SK-N-SH treated with all-trans-retinoic acid at 6 μM for 48 hours (cell line): ENCODE measurements around the gene RFX3.

Experiments used
- ATAC-seq: fragments of 200-7000 bp; cut with Tn5 transposase; 3 replicates; pipeline ENCODE4 v1.9.1; 2020; ENCODE audit warnings: mild to moderate bottlenecking, moderate library complexity
- ARNTL ChIP-seq: fragments of 450-650 bp; formaldehyde crosslinking; IDR thresholded peaks from 2 replicates; pipeline ENCODE4 v1.5.0; 2020; ENCODE audit warnings: low read depth, mild to moderate bottlenecking, moderate library complexity, borderline replicate concordance
- BACH2 ChIP-seq: fragments of 250-450 bp; sonication (Bioruptor Pico); IDR thresholded peaks from 2 replicates; pipeline ENCODE4 v1.9.0; 2021; ENCODE audit warnings: mild to moderate bottlenecking, borderline replicate concordance
- CREB5 ChIP-seq: fragments of 250-450 bp; sonication (Bioruptor Pico); IDR thresholded peaks from 2 replicates; pipeline ENCODE4 v1.5.1; 2020; ENCODE audit warnings: low read depth, mild to moderate bottlenecking, moderate library complexity
- CSDC2 ChIP-seq: fragments of 250-450 bp; sonication (Bioruptor Pico); IDR thresholded peaks from 2 replicates; pipeline ENCODE4 v1.5.0; 2020; ENCODE audit warnings: mild to moderate bottlenecking, moderate library complexity
- CSRNP3 ChIP-seq: fragments of 250-450 bp; sonication (Bioruptor Pico); IDR thresholded peaks from 2 replicates; pipeline ENCODE4 v1.5.1; 2021; ENCODE audit warnings: mild to moderate bottlenecking, moderate library complexity
- ESRRG ChIP-seq: fragments of 250-450 bp; sonication (Bioruptor Pico); IDR thresholded peaks from 2 replicates; pipeline ENCODE4 v1.6.1; 2021; ENCODE audit warnings: mild to moderate bottlenecking
- ISL1 ChIP-seq: fragments of 250-450 bp; sonication (Bioruptor Pico); IDR thresholded peaks from 2 replicates; pipeline ENCODE4 v2.1.2; 2022; ENCODE audit warnings: mild to moderate bottlenecking, moderate library complexity
- OSR1 ChIP-seq: fragments of 250-450 bp; sonication (Bioruptor Pico); IDR thresholded peaks from 2 replicates; pipeline ENCODE4 v1.8.0; 2022; ENCODE audit warnings: moderate library complexity, mild to moderate bottlenecking, inconsistent platforms
- PATZ1 ChIP-seq: fragments of 250-450 bp; sonication (Bioruptor Pico); IDR thresholded peaks from 2 replicates; pipeline ENCODE4 v1.8.0; 2020; ENCODE audit warnings: mild to moderate bottlenecking, moderate library complexity, borderline replicate concordance
- PPARA ChIP-seq: fragments of 250-450 bp; sonication (Bioruptor Pico); IDR thresholded peaks from 2 replicates; pipeline ENCODE4 v1.5.0; 2020; ENCODE audit warnings: mild to moderate bottlenecking, borderline replicate concordance
- RARB ChIP-seq: fragments of 250-450 bp; sonication (Bioruptor Pico); IDR thresholded peaks from 2 replicates; pipeline ENCODE4 v1.8.0; 2021; ENCODE audit warnings: mild to moderate bottlenecking, moderate library complexity
- SNAI2 ChIP-seq: fragments of 250-450 bp; sonication (Bioruptor Pico); IDR thresholded peaks from 2 replicates; pipeline ENCODE4 v1.5.0; 2020; ENCODE audit warnings: mild to moderate bottlenecking, moderate library complexity
- TCF4 ChIP-seq: fragments of 250-450 bp; sonication (Bioruptor Pico); IDR thresholded peaks from 2 replicates; pipeline ENCODE4 v1.8.0; 2021; ENCODE audit warnings: mild to moderate bottlenecking, moderate library complexity, borderline replicate concordance
- TOX ChIP-seq: fragments of 250-450 bp; sonication (Bioruptor Pico); IDR thresholded peaks from 2 replicates; pipeline ENCODE4 v1.8.0; 2021; ENCODE audit warnings: mild to moderate bottlenecking, moderate library complexity, borderline replicate concordance
- TSHZ2 ChIP-seq: fragments of 250-450 bp; sonication (Bioruptor Pico); IDR thresholded peaks from 2 replicates; pipeline ENCODE4 v1.5.0; 2020; ENCODE audit warnings: mild to moderate bottlenecking, moderate library complexity
- ZFP3 ChIP-seq: fragments of 250-450 bp; sonication (Bioruptor Pico); IDR thresholded peaks from 2 replicates; pipeline ENCODE4 v1.5.0; 2020; ENCODE audit warnings: mild to moderate bottlenecking, moderate library complexity
- ZFP30 ChIP-seq: fragments of 450-650 bp; formaldehyde crosslinking; IDR thresholded peaks from 2 replicates; pipeline ENCODE4 v1.5.0; 2022; ENCODE audit warnings: mild to moderate bottlenecking, moderate library complexity
- ZNF565 ChIP-seq: fragments of 450-650 bp; formaldehyde crosslinking; conservative IDR thresholded peaks from 2 replicates; pipeline ENCODE4 v1.5.0; 2020; ENCODE audit warnings: low read depth, mild to moderate bottlenecking, moderate library complexity
- ZNF70 ChIP-seq: fragments of 450-650 bp; formaldehyde crosslinking; IDR thresholded peaks from 2 replicates; pipeline ENCODE4 v1.5.0; 2020; ENCODE audit warnings: mild to moderate bottlenecking, moderate library complexity
- ZNF8 ChIP-seq: fragments of 450-650 bp; formaldehyde crosslinking; IDR thresholded peaks from 2 replicates; pipeline ENCODE4 v1.5.0; 2020; ENCODE audit warnings: mild to moderate bottlenecking, moderate library complexity

Gene RFX3

GRCh38 chr9:3525096-3525835 is 535 bp downstream of the RFX3 start:
- TF ChIP-seq CREB5 (CRISPR knock-in tag) (no peak), ZFP3 (CRISPR knock-in tag) (no peak), PPARA (CRISPR knock-in tag) (no peak), ZFP30 (CRISPR knock-in tag) (no peak), CSRNP3 (CRISPR knock-in tag) (no peak), ZNF8 (CRISPR knock-in tag) (no peak), OSR1 (CRISPR knock-in tag) (no peak), ZNF565 (CRISPR knock-in tag) (no peak), ARNTL (CRISPR knock-in tag) (no peak), TCF4 (no peak), TSHZ2 (no peak), ISL1 (no peak), TOX (CRISPR knock-in tag) (no peak), PATZ1 (no peak), BACH2 (CRISPR knock-in tag) (no peak), RARB (CRISPR knock-in tag) (no peak)
- peak; percentile 18 for ATAC-seq

- ATAC-seq = no peak
Measured at GRCh38 chr9:3521966-3522365, 3.8 kb downstream of the RFX3 start.

More at GRCh38 chr9:3521966-3522365, 3.8 kb downstream of the RFX3 start:
- TF ChIP-seq TOX (CRISPR knock-in tag) = no peak
- TF ChIP-seq TSHZ2 = no peak
- no peak for TF ChIP-seq BACH2 (CRISPR knock-in tag)
- TF ChIP-seq RARB (CRISPR knock-in tag) = no peak
- no peak for TF ChIP-seq CSRNP3 (CRISPR knock-in tag)
- TF ChIP-seq PATZ1 = no peak
- TF ChIP-seq ESRRG = no peak
- no peak for TF ChIP-seq CSDC2
- no peak for TF ChIP-seq PPARA (CRISPR knock-in tag)
- no peak for TF ChIP-seq TCF4
- TF ChIP-seq ZNF8 (CRISPR knock-in tag) = no peak
- TF ChIP-seq SNAI2 (CRISPR knock-in tag) = no peak
- no peak for TF ChIP-seq ZNF565 (CRISPR knock-in tag)
- TF ChIP-seq ZNF70 (CRISPR knock-in tag) = no peak
- TF ChIP-seq ISL1 = no peak
